Central memory CD8-positive, alpha-beta T cell (primary cell): ENCODE data around the gene MLYCD.
A peak's percentile ranks its signal among the peaks of the same experiment; 100 is the strongest.

Experiments
- ATAC-seq: fragments of 150-1000 bp; cut with Tn5 transposase; replicated peaks from 2 replicates; pipeline ENCODE4 v1.10.0; 2022; ENCODE audit warnings: mild to moderate bottlenecking, moderate FRiP score, moderate number of reproducible peaks; ENCODE audit not compliant: poor library complexity, severe bottlenecking; ENCODE audit errors: extremely low read depth
- DNase-seq, 2 donors: peaks; one replicate each; pipeline ENCODE4 v3.0.0; 2021; ENCODE audit warnings: low spot score in 2 of 2
- H3K27ac Mint-ChIP-seq: one replicate; pipeline ENCODE4 v1.8.0; 2022; ENCODE audit warnings: low read depth, mild to moderate bottlenecking, moderate library complexity, mixed read lengths
- H3K27me3 Mint-ChIP-seq: one replicate; pipeline ENCODE4 v1.8.0; 2022; ENCODE audit warnings: mixed read lengths
- H3K36me3 Mint-ChIP-seq: one replicate; pipeline ENCODE4 v1.8.0; 2022; ENCODE audit warnings: mild to moderate bottlenecking, moderate library complexity, mixed read lengths; ENCODE audit not compliant: insufficient read depth
- H3K4me1 Mint-ChIP-seq: one replicate; pipeline ENCODE4 v1.8.0; 2022; ENCODE audit warnings: mixed read lengths
- H3K4me3 Mint-ChIP-seq: one replicate; pipeline ENCODE4 v1.8.0; 2022; ENCODE audit warnings: mild to moderate bottlenecking, moderate library complexity, mixed read lengths
- H3K9me3 Mint-ChIP-seq: one replicate; pipeline ENCODE4 v1.8.0; 2022; ENCODE audit warnings: mixed read lengths

MLYCD gene

DNA sequence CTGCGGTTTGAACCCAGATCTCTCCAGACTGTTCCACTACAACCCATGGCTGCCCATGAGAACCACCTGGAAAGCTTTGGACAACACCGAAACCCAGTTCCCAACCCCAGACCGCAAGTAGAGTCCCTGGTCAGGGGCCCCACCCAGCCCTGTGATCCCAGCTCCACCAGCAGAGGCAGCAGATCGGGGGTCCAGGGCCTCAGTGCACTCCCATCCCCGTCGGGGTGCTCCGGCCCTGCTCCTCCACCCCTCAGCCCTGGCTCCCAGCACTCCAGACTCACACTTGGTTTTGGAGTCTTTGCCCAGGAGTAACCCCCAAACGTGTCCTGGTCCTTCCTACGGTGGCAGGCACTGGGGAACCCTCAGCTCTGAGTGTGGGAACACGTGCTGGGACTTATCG, 33.4 kb downstream of the MLYCD start:
- Mint-ChIP-seq H3K27ac (no peak overlapping the region), H3K9me3 (no peaks in the 10 kb centered on the region), H3K36me3 (peaks cover 3% of the 10 kb centered on the region), H3K4me1 (no peaks in the 10 kb centered on the region), H3K4me3 (no peak overlapping the region), H3K27me3 (peaks cover 25% of the 10 kb centered on the region)
- ATAC-seq, result no peak
- no peak for DNase-seq

DNA sequence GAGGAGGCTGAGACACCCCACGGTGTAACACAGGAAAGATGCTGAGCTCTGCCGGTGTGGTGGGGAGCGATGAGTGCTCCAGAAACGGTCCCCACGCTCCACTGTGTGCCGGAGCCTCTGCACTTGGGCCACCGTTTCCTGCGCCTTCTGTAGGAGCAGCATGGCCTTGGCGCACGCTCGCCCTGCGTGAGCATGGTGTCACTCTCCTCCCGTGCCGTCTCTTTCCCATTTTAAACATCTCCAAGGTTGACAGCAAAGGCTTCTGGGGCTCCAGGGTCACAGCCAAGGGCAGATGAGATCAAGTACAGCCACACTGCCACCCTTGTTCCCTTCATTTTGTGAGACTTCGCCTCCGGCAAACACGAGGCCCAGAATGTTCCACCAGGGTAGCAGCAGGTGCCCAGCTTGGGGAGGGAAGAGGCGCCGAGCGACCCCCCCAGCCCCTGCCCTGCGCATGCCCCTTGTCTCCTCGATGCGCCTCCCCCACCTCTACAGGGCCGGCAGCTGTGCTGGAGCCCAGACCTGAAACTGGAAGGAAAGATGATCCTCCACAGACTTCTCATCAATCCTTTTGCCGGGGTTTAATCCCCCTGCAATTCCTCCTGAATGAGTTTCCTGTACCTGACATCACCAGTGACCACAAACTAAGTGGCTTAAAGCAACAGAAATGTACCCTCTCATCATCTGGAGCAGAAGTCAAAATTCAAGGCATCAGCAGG, 34.2 kb downstream of the MLYCD start:
- Mint-ChIP-seq H3K4me1 (no peaks in the 10 kb centered on the region), H3K27me3 (peaks cover 25% of the 10 kb centered on the region), H3K27ac (no peak overlapping the region), H3K9me3 (no peaks in the 10 kb centered on the region), H3K4me3 (no peak overlapping the region), H3K36me3 (peaks cover 4% of the 10 kb centered on the region)
- ATAC-seq (no peak), DNase-seq (no peak)

DNA sequence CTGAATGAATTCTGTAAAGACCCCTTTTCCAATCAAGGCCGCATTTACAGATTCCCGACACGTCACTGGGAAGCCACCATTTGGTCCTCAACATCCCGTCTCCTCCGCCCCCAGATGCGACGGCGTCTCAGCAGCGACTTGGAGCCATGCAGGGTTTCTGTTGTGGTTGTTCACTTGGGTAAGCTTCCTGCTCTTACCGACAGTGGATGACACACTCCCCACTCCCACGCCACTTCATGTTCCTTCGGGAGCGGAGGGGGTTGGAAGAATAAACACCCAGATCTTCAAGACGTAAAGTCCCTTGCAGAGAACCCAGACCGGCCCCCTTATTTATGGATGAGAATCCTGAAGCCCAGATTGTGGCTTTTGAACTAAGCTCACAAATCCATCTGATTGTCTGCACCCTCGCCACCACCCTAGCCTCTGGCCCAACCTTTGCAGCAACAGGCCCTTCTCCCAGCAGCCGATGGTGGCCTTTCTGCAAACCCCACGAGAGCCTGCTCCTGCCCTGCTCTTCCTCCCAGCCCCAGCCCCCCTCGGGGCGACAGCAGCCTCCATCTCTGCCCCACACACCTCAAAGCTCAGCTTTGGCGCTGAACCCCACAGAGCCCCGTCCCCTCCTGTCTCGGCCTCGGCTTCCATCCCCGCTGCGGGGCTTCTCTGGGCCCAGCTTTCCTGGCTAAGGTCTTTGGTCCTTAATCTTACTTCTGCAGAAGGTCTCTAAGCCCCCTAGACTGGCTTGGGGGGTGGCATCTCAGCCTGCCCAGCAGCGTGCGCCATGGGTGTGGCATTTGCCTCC, 35.2 kb downstream of the MLYCD start:
- no peaks in the 10 kb centered on the region for H3K4me1 Mint-ChIP-seq
- DNase-seq, result no peak

DNA sequence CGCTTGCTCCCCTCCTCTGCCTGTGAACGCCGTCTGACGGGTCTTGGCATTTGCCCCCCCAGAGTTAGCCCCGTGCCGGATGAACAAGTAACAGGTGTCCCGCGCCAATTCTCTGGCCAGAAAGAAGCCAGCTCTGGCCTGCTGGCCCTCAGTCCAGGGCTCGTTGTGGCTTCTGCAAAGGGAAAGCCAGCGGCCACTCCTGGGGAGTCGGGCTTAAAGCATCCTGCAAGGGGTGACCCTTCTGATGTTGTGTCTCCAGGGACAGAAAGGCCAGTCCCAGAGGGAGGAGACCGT, 35.7 kb downstream of the MLYCD start:
- Mint-ChIP-seq H3K4me3 (no peak overlapping the region), H3K36me3 (peaks cover 4% of the 10 kb centered on the region), H3K27ac (no peak overlapping the region)

More for the DNA sequence above, 35.2 kb downstream of the MLYCD start:
- Mint-ChIP-seq H3K27ac (no peak overlapping the region), H3K36me3 (peaks cover 4% of the 10 kb centered on the region), H3K9me3 (no peaks in the 10 kb centered on the region), H3K27me3 (peaks cover 25% of the 10 kb centered on the region), H3K4me3 (no peak overlapping the region)
- no peak for ATAC-seq

DNA sequence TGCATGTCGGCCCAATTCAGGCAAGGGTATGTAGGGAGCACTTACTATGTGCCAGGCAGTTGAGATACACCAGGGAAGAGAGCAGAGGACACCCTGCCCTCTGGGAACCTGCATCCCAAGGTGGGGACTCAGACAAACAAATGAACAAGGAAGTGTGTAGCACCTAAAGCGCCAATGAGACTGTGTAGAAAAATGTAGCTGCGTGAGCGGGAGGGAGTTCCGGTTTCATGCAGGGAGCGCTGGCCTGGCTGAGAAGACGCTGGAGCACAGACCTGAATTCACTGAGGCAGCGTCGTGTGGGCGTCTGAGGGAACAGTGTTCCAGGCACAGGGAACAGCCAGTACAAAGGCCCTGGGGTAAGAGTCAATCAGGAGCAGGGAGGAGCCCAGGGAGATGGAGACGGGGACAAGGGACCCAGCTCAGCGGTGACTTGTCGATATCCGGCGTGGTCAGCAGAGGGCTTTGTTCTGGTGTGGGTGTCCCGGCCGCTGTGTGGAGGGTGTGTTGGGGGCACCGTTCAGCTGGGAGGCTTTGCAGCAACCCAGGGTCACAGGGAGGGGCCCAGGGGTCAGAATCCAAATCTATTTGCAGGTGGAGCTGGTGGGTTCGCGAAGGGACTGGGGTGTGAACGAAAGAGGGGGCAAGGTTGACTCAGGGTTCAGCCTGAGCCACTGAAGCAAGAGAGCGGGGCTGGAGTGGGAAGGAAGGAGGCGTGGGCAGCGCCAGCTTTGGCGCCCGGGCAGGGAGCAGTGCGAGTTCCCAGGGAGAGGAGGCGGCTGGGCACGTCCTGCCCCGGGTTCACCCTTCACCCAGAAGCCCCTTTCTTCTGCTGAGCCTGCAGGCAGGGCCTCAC, 36.3 kb downstream of the MLYCD start:
- H3K27ac Mint-ChIP-seq, result no peak overlapping the region
- peaks cover 4% of the 10 kb centered on the region for H3K36me3 Mint-ChIP-seq
- no peaks in the 10 kb centered on the region for H3K9me3 Mint-ChIP-seq
- no peaks in the 10 kb centered on the region for H3K4me1 Mint-ChIP-seq
- no peak for DNase-seq
- ATAC-seq, result no peak
- peaks cover 25% of the 10 kb centered on the region for H3K27me3 Mint-ChIP-seq
- no peak overlapping the region for H3K4me3 Mint-ChIP-seq

More for the DNA sequence above, 35.7 kb downstream of the MLYCD start:
- Mint-ChIP-seq H3K9me3 (no peaks in the 10 kb centered on the region), H3K27me3 (peaks cover 25% of the 10 kb centered on the region), H3K4me1 (no peaks in the 10 kb centered on the region)
- DNase-seq (no peak), ATAC-seq (no peak)

DNA sequence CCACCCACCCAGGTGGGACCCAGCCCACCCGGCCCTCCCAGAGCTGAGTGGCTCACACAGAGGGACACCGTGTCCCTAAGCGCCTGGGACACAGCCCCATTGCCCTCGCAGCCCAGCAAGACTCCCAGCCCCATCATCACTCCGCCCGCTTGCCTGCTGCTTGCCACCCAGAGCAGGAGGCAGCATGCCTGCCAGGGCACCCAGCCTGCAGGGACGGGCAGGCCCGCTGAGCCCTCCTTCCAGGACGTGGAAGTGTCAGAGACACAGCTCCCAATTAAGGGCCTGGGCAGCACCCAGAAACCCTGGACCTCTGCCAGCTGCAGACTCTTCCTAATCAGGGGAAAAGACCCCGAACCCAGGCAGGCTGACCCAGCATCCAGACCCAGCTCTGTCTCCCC, 36.9 kb downstream of the MLYCD start:
- Mint-ChIP-seq H3K27ac (no peak overlapping the region), H3K4me1 (no peaks in the 10 kb centered on the region), H3K27me3 (peaks cover 25% of the 10 kb centered on the region), H3K4me3 (no peak overlapping the region), H3K36me3 (peaks cover 4% of the 10 kb centered on the region), H3K9me3 (no peaks in the 10 kb centered on the region)
- ATAC-seq, result no peak
- DNase-seq, result no peak

DNA sequence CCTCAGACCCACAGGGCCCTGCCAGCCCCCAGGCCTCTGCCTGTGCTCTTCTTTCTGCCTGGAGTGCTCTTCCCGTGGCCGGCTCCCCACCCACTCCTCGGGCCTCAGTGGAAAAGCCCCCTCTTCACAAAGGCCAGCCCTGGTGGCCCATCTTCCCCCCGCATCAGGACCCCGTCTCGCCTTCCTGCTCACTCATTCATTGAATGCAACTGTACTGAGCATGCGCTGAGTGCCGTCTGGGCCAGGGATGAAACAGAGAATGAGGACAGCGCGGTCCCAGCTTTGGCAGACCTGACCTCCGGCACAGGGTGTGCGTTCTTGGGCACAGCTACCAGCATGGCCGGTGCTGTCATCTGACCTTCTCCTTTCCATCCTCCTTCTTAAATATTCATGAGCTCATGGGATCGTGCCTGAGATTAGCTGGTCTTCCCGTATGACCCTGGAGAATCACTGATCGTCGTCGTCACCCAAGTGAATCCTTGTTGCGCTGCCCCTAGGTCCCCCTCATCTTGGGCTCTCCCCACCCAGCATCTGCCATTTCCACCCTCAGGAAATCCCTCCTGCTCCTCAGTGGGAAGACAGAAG, 37.8 kb downstream of the MLYCD start:
- Mint-ChIP-seq H3K4me3 (no peak overlapping the region), H3K4me1 (no peaks in the 10 kb centered on the region), H3K27ac (no peak overlapping the region), H3K9me3 (no peaks in the 10 kb centered on the region), H3K27me3 (peaks cover 25% of the 10 kb centered on the region), H3K36me3 (peaks cover 4% of the 10 kb centered on the region)
- DNase-seq (no peak), ATAC-seq (no peak)

DNA sequence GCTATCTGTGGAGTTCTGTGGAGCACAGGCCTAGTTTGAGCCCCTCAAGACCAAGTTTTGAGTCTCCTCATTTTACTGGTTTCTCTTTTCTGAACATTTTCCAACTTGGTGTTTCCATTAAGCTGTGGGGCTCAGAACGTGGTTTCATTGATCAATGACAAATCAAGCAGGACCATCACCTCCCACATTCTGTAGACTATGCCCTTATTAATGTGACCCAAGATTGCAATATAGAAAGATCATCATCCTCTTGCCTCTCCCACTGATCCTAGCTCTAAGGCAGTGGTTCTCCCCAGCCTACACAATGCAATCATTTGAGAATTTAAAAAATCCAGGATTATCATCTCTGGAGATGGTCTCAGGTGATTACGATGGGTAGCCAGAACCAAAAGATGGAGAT, 38.4 kb downstream of the MLYCD start:
- H3K9me3 Mint-ChIP-seq, result no peaks in the 10 kb centered on the region
- no peak overlapping the region for H3K27ac Mint-ChIP-seq
- DNase-seq (no peak), ATAC-seq (no peak)
- H3K4me3 Mint-ChIP-seq, result no peak overlapping the region
- peaks cover 25% of the 10 kb centered on the region for H3K27me3 Mint-ChIP-seq
- H3K4me1 Mint-ChIP-seq, result no peaks in the 10 kb centered on the region
- H3K36me3 Mint-ChIP-seq, result peaks cover 4% of the 10 kb centered on the region

DNA sequence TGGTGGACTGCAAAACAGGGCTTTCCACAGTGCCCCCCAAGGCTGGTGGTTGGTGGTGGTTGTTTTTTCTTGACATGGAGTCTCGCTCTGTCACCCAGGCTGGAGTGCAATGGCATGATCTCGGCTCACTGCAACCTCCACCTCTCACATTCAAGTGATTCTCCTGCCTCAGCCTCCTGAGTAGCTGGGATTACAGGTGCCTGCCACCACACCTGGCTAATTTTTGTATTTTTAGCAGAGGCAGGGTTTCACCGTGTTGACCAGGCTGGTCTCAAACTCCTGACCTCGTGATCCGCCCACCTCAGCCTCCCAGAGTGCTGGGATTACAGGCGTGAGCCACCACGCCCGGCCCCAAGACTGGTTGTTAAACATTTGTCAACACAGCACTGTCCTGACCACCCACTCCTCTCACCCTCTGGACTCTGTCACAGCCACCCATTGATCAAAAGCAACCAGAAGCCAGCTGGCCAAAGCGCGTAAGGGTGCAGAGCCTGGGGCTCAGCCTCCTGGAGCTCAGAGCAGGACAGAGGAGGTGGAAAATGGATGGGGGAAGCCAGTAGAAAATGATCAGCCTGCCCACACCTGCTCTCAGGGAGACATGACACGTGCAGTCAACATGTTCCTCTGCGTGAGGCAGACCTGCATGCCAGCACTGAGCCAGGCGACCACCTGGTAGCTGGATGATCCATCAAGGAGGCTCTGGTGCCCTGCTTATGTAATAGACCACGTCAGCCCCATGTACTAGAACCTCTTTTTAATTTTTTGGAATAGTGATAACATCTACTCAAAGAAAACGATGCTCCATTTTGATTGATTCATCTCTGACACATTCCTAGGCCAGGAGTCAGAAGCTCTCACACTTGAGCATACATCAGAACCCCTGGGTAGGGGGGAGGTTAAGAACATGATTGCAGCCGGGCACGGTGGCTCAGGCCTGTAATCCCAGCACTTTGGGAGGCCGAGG, 39.3 kb downstream of the MLYCD start:
- no peak for DNase-seq
- no peak overlapping the region for H3K27ac Mint-ChIP-seq

DNA sequence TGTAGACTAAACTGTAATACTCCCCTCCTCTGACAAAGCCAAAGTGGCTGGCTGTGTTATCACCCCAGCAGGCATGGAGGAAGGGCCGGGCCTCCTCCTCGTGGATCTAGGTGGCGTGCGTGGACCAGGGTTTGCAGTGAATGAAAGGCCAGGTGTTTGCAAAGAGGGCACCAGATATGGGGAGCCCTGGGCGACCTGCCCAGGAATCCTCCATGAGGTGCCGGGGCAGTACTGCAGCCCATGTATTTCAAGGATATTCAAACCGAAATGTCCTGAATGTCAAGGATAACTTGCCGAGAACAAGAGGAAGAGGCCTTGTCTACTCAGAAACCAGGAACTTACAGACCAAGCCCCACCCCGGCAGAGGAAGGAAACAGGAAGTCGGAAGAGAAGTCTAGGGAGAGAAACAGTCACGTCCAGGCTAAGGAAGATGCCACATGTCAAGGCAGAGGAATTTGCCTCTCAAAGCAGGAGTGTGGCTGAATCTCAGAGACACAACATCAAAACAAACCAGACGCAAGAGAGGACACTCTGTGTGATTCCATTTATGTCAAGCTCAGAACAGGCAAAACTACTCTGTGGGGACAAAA, 40.4 kb downstream of the MLYCD start:
- Mint-ChIP-seq H3K9me3 (no peaks in the 10 kb centered on the region), H3K27ac (no peak overlapping the region), H3K4me1 (no peaks in the 10 kb centered on the region), H3K36me3 (peaks cover 4% of the 10 kb centered on the region), H3K27me3 (peaks cover 22% of the 10 kb centered on the region), H3K4me3 (no peak overlapping the region)
- DNase-seq (no peak), ATAC-seq (no peak)

More for the DNA sequence above, 39.3 kb downstream of the MLYCD start:
- peaks cover 25% of the 10 kb centered on the region for H3K27me3 Mint-ChIP-seq
- no peak overlapping the region for H3K4me3 Mint-ChIP-seq
- ATAC-seq, result no peak
- H3K36me3 Mint-ChIP-seq, result peaks cover 4% of the 10 kb centered on the region
- no peaks in the 10 kb centered on the region for H3K9me3 Mint-ChIP-seq
- no peaks in the 10 kb centered on the region for H3K4me1 Mint-ChIP-seq

DNA sequence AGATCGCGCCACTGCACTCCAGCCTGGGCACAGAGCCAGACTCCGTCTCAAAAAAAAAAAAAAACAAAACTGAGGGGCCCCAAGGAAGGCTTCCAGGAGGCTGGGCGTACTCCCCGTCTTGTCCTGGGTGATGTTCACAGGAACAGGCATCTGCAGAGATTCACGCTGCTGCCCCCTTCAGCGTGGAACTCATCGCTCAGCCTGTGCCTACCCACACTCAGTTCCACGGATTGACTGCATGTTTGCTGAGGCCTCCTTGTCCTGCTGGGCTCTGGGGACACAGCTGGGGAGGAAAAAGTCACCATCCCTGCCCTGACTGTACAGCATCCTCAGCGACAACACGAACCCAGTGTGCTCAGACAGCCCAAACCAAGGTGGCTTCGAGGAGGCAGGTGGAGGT, 41.2 kb downstream of the MLYCD start:
- DNase-seq (no peak), ATAC-seq (no peak)
- no peaks in the 10 kb centered on the region for H3K4me1 Mint-ChIP-seq
- H3K4me3 Mint-ChIP-seq, result no peak overlapping the region
- peaks cover 4% of the 10 kb centered on the region for H3K36me3 Mint-ChIP-seq
- H3K9me3 Mint-ChIP-seq, result no peaks in the 10 kb centered on the region
- peak overlapping the region; percentile 6 for H3K27ac Mint-ChIP-seq
- H3K27me3 Mint-ChIP-seq, result peaks cover 15% of the 10 kb centered on the region
